Stimulated activated CD4-positive, alpha-beta T cell treated with anti-CD3 and anti-CD28 coated beads, TNF-alpha, amount 100 ng/mL, for 1 hour (primary cell): ENCODE results near the gene TUBG2.

Experiments
- DNase-seq, 3 donors: peaks; one replicate each; pipeline ENCODE4 v3.0.0-alpha.2; 2020; ENCODE audit warnings: low read depth in 3 of 3, low spot score in 1 of 3

TUBG2 gene

DNA sequence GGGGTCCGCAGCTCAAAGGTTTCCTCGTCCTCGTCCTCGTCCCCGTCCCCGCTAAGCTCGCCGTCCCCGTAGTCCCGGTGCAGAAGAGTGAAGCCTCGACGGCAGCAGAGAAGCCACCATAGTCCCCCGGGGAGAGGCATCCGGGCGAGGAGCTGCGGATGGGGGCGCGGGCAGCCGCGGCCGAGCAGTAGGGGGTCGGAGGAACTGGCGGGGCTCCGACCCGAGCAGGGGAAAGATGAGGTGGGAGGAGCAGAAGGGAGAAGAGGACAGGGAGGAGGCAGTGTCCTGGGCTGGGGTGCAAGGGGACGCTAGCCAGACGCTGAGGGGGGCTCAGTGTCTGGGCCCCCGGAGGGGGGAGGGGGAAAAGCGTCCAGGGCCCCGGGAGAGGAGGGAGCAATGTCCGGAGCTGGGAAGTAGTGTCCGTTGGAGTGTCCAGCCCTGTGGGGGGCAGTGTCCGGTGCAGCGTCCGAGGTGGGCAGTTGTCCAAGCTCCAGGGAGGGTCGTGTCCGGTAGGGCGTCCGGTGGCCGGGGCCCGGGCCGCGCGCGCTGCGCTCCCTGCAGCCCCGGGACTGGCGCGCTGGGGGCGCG lies 17.4 kb downstream of the TUBG2 start, which contains the start of gene PLEKHH3:
Gene PLEKHH3, minus strand, starts transcription at position 571 of the 588 bp plus-strand sequence. Its CDS starts 431 bp downstream, at position 140.
- DNase-seq = no peak

- peak; percentile 91 to 96 (median 92) for DNase-seq
These were observed 18.2 kb downstream of the TUBG2 start for GRCh38 chr17:42677012-42677857.

- peak in 2 of 3 donors; percentile 47 to 73 for DNase-seq
These were observed 19.1 kb downstream of the TUBG2 start for GRCh38 chr17:42677921-42678781.

- DNase-seq = no peak
These were observed 19.9 kb downstream of the TUBG2 start for GRCh38 chr17:42678951-42679491.

DNA sequence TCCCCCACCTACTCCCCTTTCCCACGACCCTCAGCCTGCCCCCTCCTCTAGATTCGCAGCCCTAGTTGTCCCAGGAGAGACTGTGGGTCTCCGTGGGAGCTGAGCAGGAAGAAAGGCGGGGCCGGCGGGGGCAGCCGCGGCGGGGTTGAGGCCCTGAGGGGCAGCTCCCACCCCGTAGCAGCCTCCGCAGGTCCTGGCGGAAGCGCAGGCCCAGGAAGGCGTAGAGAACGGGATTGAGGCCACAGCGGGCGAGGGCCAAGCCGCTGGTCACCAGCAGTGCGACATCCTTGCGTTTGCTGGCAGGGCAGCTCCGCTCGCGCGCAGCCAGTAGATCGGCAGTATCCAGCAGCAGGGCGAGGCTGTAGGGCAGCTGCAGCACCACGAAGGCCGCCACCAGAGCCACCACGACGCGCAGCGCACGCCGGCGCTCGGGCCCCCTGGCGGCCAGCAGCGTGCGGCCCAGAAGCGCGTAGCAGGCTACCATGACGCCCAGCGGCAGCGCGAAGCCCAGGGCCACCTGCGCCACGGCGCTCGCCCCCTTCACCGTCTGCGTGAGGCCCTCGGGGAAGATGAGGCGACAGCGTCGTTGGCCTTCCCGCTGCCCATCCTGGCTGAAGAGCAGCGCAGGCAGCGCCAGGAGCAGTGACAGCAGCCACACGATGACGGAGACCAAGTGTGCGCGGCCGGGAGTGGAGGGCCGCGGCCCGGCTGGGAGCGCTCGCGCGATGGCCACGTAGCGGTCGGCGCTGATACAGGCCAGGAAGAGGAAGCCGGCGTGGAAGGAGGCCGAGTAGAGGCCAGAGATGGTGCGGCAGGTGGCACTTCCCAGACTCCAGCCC lies 20.6 kb downstream of the TUBG2 start:
- DNase-seq = peak; percentile 42 to 64 (median 54)

GRCh38 chr17:42680331-42680808 lies 21.3 kb downstream of the TUBG2 start:
- no peak for DNase-seq

DNA sequence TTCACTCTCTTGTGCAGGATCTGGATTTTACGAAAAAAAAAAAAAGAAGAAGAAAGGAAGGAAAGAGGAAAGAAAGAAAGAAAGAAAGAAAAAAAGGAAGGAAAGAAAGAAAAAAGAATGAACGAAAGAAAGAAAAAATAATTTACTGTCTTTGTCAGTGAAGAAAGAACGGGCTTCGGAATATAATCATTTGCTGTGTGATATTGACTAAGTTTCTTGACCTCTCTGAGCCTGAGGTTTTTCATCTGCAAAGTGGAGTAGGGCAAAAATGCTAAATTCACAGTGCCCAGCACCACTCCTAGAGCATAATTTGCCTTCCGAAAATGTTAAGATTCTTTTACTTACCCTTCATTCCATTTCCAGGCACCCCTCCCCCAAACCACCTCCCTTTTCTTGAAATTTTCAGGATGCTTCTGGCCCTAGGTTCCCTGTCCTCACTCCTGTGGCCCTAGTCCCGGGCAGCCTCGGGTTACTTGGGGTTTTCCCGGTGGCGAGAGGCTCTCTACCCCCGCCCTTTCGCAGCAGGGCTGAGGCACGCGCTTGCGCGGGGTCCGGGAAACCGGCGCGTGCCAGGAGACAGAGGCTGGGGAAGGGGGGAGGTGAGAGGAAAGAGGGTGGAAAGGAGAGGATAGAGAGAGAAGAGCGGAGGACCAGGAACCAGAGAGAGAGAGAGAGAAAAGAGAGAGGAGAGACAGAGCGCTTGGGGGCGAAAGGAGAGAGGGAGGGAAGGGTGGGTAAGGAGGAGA lies 23.1 kb downstream of the TUBG2 start, which contains the start of gene CNTNAP1:
Gene CNTNAP1, plus strand, starts transcription at position 556 of the 746 bp plus-strand sequence. CDS start 299 bp downstream, outside the sequence.
- DNase-seq = no peak

DNA sequence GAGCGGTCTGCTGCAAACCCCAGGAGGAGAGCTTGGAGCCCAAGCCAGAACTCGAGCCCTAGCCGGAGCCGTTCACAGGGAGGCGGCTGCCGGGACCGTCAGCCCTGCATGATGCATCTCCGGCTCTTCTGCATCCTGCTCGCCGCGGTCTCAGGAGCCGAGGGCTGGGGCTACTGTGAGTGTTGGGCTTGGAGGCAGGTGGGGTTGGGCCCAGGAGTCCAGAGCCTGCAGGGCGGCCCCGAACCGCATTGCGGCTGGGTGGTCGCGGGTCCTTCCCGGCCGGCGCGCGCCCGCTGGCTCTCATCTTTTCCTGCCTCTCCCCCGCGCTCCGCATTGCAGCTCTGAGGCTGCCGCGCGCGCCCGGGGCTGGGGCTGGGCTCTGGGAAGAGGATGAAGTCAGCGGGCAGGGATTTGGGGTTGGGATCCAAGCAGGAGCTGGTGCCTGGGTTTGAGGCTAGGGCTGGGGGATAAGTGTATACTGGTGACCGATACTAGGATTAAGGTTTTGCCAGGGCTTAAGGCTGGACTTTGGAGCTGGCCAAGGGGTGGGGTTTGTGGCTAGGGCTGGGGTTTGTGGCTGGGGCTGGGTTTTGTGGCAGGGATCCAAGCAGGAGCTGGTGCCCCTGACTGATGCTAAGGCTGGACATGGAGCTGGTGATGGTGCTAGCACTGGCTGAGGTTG lies 23.8 kb downstream of the TUBG2 start:
- DNase-seq = no peak

DNA sequence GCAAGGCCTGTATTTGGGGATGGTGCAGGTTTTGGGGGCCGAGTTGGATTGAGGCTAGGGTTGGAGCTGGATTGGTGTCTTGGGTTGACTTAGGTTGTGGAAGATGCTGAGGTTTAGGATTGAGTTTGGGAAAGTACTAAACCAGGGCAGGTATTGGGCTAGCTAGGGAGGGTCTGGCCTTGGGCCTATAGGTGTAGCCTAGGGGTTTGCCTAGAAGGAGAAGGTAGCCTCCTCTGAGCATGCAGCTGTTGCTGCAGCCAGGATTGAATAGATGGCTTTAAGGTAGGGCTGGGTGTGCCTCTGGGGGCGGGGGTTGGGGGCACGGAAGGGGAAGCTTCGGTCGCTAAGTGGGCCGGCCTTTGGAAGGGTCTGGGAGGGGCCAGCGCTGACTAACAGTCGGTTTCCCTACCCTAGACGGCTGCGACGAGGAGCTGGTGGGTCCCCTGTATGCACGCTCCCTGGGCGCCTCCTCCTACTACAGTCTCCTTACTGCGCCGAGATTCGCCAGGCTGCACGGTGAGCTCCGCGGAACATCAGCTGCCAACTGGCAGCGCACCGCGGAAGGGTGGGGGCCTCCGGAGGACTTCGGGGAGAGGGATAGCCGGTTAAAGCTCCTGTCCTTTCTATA lies 24.4 kb downstream of the TUBG2 start:
- no peak for DNase-seq

DNA sequence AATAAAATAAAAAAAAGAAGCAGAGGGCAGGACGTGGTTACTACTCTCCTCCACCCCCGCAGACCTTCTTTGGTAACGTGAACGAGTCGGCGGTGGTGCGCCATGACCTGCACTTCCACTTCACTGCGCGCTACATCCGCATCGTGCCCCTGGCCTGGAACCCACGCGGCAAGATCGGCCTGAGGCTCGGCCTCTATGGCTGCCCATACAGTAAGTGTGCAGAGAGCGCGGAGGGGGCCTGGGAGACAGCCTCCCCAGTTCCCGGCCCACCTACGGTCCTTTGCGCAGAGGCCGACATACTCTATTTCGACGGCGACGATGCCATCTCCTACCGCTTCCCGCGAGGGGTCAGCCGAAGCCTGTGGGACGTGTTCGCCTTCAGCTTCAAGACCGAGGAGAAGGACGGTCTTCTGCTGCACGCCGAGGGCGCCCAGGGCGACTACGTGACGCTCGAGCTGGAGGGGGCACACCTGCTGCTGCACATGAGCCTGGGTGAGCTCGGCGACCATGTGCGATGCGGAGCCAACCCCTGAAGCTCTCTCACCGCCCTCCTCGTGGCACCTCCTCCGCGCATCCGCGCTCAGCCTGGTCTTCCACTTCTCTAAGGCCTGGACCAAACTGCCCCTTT lies 26.0 kb downstream of the TUBG2 start:
- no peak for DNase-seq

- DNase-seq = no peak
These were observed 26.7 kb downstream of the TUBG2 start for GRCh38 chr17:42685831-42686230.

GRCh38 chr17:42686520-42687128 lies 27.5 kb downstream of the TUBG2 start:
- DNase-seq = no peak

DNA sequence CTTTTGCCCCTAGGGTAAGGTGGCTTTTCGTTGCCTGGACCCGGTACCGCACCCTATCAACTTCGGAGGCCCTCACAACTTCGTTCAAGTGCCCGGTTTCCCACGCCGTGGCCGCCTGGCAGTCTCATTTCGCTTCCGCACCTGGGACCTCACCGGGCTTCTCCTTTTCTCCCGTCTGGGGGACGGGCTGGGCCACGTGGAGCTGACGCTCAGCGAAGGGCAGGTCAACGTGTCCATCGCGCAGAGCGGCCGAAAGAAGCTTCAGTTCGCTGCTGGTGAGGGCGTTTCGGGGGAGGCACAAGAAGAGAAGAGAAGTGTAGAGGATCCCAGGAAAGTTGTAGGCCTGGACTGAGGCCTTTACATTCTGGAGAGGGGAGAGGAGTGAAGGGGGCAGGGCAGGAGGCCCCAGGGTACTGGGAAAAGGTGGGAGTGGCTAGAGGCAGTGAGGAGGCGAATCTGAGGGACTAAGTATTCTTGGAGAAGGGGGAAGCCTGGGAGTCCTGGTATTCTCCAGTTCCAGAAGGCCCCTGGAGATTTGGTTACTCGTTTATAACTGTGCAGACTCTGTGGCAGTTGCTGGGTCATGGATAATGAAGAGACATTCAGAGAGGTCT lies 28.7 kb downstream of the TUBG2 start:
- DNase-seq = no peak

- no peak for DNase-seq
These were observed 31.5 kb downstream of the TUBG2 start for GRCh38 chr17:42690596-42690995.

DNA sequence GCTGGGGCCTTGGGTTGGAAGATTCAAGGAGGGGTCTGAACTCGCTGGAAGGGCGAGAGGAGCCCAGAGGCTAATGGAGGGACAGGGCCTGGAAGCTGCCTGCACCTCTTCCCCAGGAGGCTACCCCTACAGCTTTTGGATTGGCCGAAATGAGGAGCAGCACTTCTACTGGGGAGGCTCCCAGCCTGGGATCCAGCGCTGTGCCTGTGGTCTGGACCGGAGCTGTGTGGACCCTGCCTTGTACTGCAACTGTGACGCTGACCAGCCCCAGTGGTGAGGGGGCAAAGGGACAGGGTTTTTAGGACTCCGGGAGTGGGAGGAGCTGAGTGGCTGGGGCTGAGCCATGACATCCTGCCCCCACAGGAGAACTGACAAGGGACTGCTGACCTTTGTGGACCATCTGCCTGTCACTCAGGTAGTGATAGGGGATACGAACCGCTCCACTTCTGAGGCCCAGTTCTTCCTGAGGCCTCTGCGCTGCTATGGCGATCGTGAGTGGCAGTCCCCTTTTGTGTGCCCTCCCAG lies 32.0 kb downstream of the TUBG2 start:
- DNase-seq = no peak

DNA sequence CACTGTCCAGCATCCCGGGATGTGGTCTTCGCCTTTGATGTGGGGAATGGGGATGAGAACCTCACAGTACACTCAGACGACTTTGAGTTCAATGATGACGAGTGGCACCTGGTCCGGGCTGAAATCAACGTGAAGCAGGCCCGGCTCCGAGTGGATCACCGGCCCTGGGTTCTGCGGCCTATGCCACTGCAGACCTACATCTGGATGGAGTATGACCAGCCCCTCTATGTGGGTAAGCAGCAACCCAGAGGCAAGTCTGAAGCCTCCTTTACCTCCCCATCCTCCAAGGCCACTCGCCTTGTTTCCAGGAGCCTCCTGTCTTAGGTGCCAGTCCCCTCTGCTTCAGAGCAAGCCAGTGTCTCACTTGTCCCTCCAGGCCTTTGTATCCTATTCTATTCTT lies 33.4 kb downstream of the TUBG2 start:
- no peak for DNase-seq

- DNase-seq = no peak
These were observed 35.4 kb downstream of the TUBG2 start for GRCh38 chr17:42694524-42694923.
